Naive thymus-derived CD4-positive, alpha-beta T cell (primary cell): ENCODE data around the gene GCHFR. TPM values are rescaled to one million over a fixed set of nuclear protein-coding genes. Genes with fewer than 3 reads are reported as not detected.
A peak's percentile ranks its signal among the peaks of the same experiment; 100 is the strongest.

ENCODE experiments used
- ATAC-seq: fragments of 150-1000 bp; cut with Tn5 transposase; 2 replicates; pipeline ENCODE4 v1.10.0; 2021; ENCODE audit warnings: mild to moderate bottlenecking, moderate library complexity
- CTCF ChIA-PET: fragments of 350-600 bp; sonication (Branson Sonifier 250); formaldehyde crosslinking; loops from one replicate; lab custom pipeline; 2021; ENCODE audit warnings: antibody characterized with exemption; lab: Charles Lee
- POLR2A ChIA-PET: fragments of 350-600 bp; sonication (Branson Sonifier 250); formaldehyde crosslinking; loops from one replicate; lab custom pipeline; 2021; ENCODE audit warnings: antibody characterized with exemption, inconsistent platforms; lab: Charles Lee
- DNase-seq, 9 donors: peaks; one replicate each; pipeline versions ENCODE4 v3.0.0 to v3.0.0-alpha.2; 2020 to 2022; ENCODE audit warnings: mixed read lengths in 1 of 9
- H3K27ac ChIP-seq: one replicate; pipeline ENCODE4 v1.7.0; 2013; ENCODE audit warnings: mild to moderate bottlenecking, low read depth, low read length, moderate library complexity
- H3K27me3 ChIP-seq, 2 donors: one replicate each; pipeline ENCODE4 v1.7.0; 2013; ENCODE audit warnings: low read length in 2 of 2, mild to moderate bottlenecking in 2 of 2, moderate library complexity in 2 of 2; ENCODE audit not compliant: control insufficient read depth in 2 of 2, insufficient read depth in 2 of 2
- H3K36me3 ChIP-seq, 3 experiments: 1 replicate in 2 of 3; 2 replicates in 1 of 3; pipeline ENCODE4 v1.7.0; 2013; ENCODE audit warnings: low read length in 3 of 3, mild to moderate bottlenecking in 3 of 3, moderate library complexity in 1 of 3; ENCODE audit not compliant: insufficient read depth in 3 of 3, control insufficient read depth in 2 of 3
- H3K4me1 ChIP-seq, 2 donors: one replicate each; pipeline ENCODE4 v1.7.0; 2013; ENCODE audit warnings: low read length in 2 of 2, mild to moderate bottlenecking in 2 of 2, moderate library complexity in 1 of 2; ENCODE audit not compliant: control insufficient read depth in 2 of 2, insufficient read depth in 2 of 2
- H3K4me3 ChIP-seq: 2 replicates; pipeline ENCODE4 v1.7.0; 2013; ENCODE audit warnings: mild to moderate bottlenecking, low read length
- H3K9me3 ChIP-seq, 3 experiments: 1 replicate in 2 of 3; 2 replicates in 1 of 3; pipeline ENCODE4 v1.7.0; 2013; ENCODE audit warnings: low read length in 3 of 3; ENCODE audit not compliant: control insufficient read depth in 2 of 3
- H3K27ac Mint-ChIP-seq, 9 donors: one replicate each; pipeline ENCODE4 v1.8.0; 2020 to 2022; ENCODE audit warnings: mixed read lengths in 9 of 9, mild to moderate bottlenecking in 8 of 9, moderate library complexity in 5 of 9, inconsistent platforms in 2 of 9
- H3K27me3 Mint-ChIP-seq, 5 donors: one replicate each; pipeline ENCODE4 v1.8.0; 2021 to 2022; ENCODE audit warnings: mixed read lengths in 5 of 5, mild to moderate bottlenecking in 1 of 5
- H3K36me3 Mint-ChIP-seq, 5 donors: one replicate each; pipeline ENCODE4 v1.8.0; 2020 to 2022; ENCODE audit warnings: mixed read lengths in 5 of 5, mild to moderate bottlenecking in 3 of 5, inconsistent platforms in 1 of 5
- H3K4me1 Mint-ChIP-seq, 7 donors: one replicate each; pipeline ENCODE4 v1.8.0; 2020 to 2022; ENCODE audit warnings: mixed read lengths in 7 of 7, mild to moderate bottlenecking in 3 of 7, inconsistent platforms in 1 of 7
- H3K4me3 Mint-ChIP-seq, 10 donors: one replicate each; pipeline ENCODE4 v1.8.0; 2020 to 2022; ENCODE audit warnings: mild to moderate bottlenecking in 10 of 10, mixed read lengths in 10 of 10, moderate library complexity in 6 of 10, inconsistent platforms in 2 of 10
- H3K9me3 Mint-ChIP-seq, 11 donors: one replicate each; pipeline ENCODE4 v1.8.0; 2020 to 2022; ENCODE audit warnings: mixed read lengths in 11 of 11, mild to moderate bottlenecking in 4 of 11, inconsistent platforms in 1 of 11, moderate library complexity in 1 of 11
- intact Hi-C, 2 donors: fragments of 100-400 bp; cut with micrococcal nuclease; formaldehyde crosslinking; loops; one replicate each; pipeline ENCODE4 v1.15.1; 2023
- polyA plus RNA-seq, 2 donors: library from polyadenylated mRNA; unstranded; fragments of 300-500 nt; fragmentation: Illumina TruSeq; gene quantifications; one replicate each; pipeline ENCODE4 v1.2.3, GENCODE V29; 2021
- total RNA-seq, 6 experiments: library from RNA in 5 of 6; stranded (reverse) in 5 of 6; gene quantifications; 1 replicate in 5 of 6; 2 replicates in 1 of 6; pipeline ENCODE4 v1.2.3 and lab custom pipeline; 2021 to 2026

Gene GCHFR
- total RNA-seq (10 to 100 TPM; 14.5 to 38.3 (median 18.1) TPM), polyA plus RNA-seq (10 to 100 TPM; 65.7 to 83.2 TPM), total RNA-seq (lab: John Stamatoyannopoulos, UW) (4.3 reads per million, percentile 22 among the genes with 10 or more reads in this experiment)

- no peaks in the 10 kb centered on the region for H3K27me3 ChIP-seq
- Mint-ChIP-seq H3K9me3 (no peaks in the 10 kb centered on the region), H3K4me1 (peaks cover 10 to 38% (median 35%) of the 10 kb centered on the region in 7 donors), H3K4me3 (peak within 1 kb of the TSS; percentile 76 to 94 (median 90)), H3K36me3 (peaks cover 0 to 2% (median 0%) of the 10 kb centered on the region in 5 donors), H3K27me3 (no peaks in the 10 kb centered on the region), H3K27ac (peak within 1 kb of the TSS; percentile 82 to 94 (median 87))
- DNase-seq (peak; percentile 53 to 86 (median 57)), ATAC-seq (peak; percentile 72)
- CTCF ChIA-PET: interaction anchor here (0.6 kb wide), 3 partner anchors 8 to 1707 kb away, joined by 3 to 5 read pairs (median 3); no protein-coding TSS in a partner anchor
- POLR2A ChIA-PET: interaction anchor here (0.6 to 3.7 kb wide), 6 partner anchors 8 to 126 kb away, joined by 3 to 21 read pairs (median 4); partner anchors contain the start of gene RAD51
- H3K4me3 ChIP-seq: peak within 1 kb of the TSS; percentile 71
- H3K4me1 ChIP-seq: peaks cover 17 to 20% of the 10 kb centered on the region in 2 donors
- H3K27ac ChIP-seq: peak within 1 kb of the TSS; percentile 78
- intact Hi-C loops: loop anchor here (1.0 to 2.0 kb wide), 4 partner anchors 9 to 43 kb away; partner anchors contain the start of genes DNAJC17 (in 2 of the 2), ZFYVE19 (in 2 of the 2) and RMDN3 (in 1 of the 2)
- peaks cover 0 to 17% (median 0%) of the 10 kb centered on the region in 3 experiments for H3K36me3 ChIP-seq
- H3K9me3 ChIP-seq: no peaks in the 10 kb centered on the region
Measured at GRCh38 chr15:40763801-40764628, at the start of gene GCHFR. TSS of gene GCHFR (plus strand) at chr15:40764068. CDS start at chr15:40764181, 113 bp downstream.

- intact Hi-C loops: no loop called here
- H3K36me3 ChIP-seq: no peaks in the 10 kb centered on the region
- no peak for ATAC-seq
- no peaks in the 10 kb centered on the region for H3K4me1 ChIP-seq
- DNase-seq: no peak
- ChIA-PET POLR2A (interaction anchor here (0.6 kb wide), 1 partner anchor 451 kb away, joined by 3 read pairs; no protein-coding TSS in a partner anchor), CTCF (no interaction called here)
- H3K4me3 Mint-ChIP-seq: no peak overlapping the region
- H3K4me3 ChIP-seq: no peak overlapping the region
- no peaks in the 10 kb centered on the region for H3K27me3 Mint-ChIP-seq
- H3K4me1 Mint-ChIP-seq: no peaks in the 10 kb centered on the region
- no peaks in the 10 kb centered on the region for H3K9me3 Mint-ChIP-seq
- no peaks in the 10 kb centered on the region for H3K27me3 ChIP-seq
- no peak overlapping the region for H3K27ac ChIP-seq
- no peaks in the 10 kb centered on the region for H3K9me3 ChIP-seq
- H3K36me3 Mint-ChIP-seq: peaks cover 0 to 29% (median 0%) of the 10 kb centered on the region in 5 donors
- no peak overlapping the region for H3K27ac Mint-ChIP-seq
Measured at GRCh38 chr15:40714144-40714543, 49.7 kb upstream of the GCHFR start.

- Mint-ChIP-seq H3K27ac (no peak overlapping the region), H3K27me3 (no peaks in the 10 kb centered on the region), H3K36me3 (peaks cover 0 to 19% (median 0%) of the 10 kb centered on the region in 5 donors), H3K9me3 (no peaks in the 10 kb centered on the region), H3K4me3 (no peak overlapping the region), H3K4me1 (no peaks in the 10 kb centered on the region)
- no peak overlapping the region for H3K27ac ChIP-seq
- H3K9me3 ChIP-seq: no peaks in the 10 kb centered on the region
- no peak overlapping the region for H3K4me3 ChIP-seq
- no peaks in the 10 kb centered on the region for H3K27me3 ChIP-seq
- POLR2A ChIA-PET: no interaction called here
- CTCF ChIA-PET: no interaction called here
- H3K4me1 ChIP-seq: no peaks in the 10 kb centered on the region
- intact Hi-C loops: no loop called here
- DNase-seq: no peak
- ATAC-seq: no peak
- no peaks in the 10 kb centered on the region for H3K36me3 ChIP-seq
Measured at GRCh38 chr15:40716165-40716564, 47.7 kb upstream of the GCHFR start.

GRCh38 chr15:40721701-40722100 lies 42.2 kb upstream of the GCHFR start:
- no peak for ATAC-seq
- ChIA-PET CTCF (no interaction called here), POLR2A (no interaction called here)

GRCh38 chr15:40722354-40722753 lies 41.5 kb upstream of the GCHFR start:
- Histone ChIP-seq H3K27ac (no peak overlapping the region), H3K27me3 (no peaks in the 10 kb centered on the region), H3K36me3 (no peaks in the 10 kb centered on the region), H3K9me3 (no peaks in the 10 kb centered on the region), H3K4me3 (no peak overlapping the region), H3K4me1 (no peaks in the 10 kb centered on the region)
- H3K27ac Mint-ChIP-seq: peak overlapping the region in 1 of 9 donors; percentile 37
- no peak overlapping the region for H3K4me3 Mint-ChIP-seq
- DNase-seq: no peak
- intact Hi-C loops: no loop called here
- H3K9me3 Mint-ChIP-seq: peaks cover 0 to 1% (median 0%) of the 10 kb centered on the region in 11 donors
- CTCF ChIA-PET: no interaction called here
- no peak for ATAC-seq
- H3K27me3 Mint-ChIP-seq: no peaks in the 10 kb centered on the region
- H3K4me1 Mint-ChIP-seq: peaks cover 0 to 15% (median 0%) of the 10 kb centered on the region in 7 donors
- peaks cover 0 to 16% (median 0%) of the 10 kb centered on the region in 5 donors for H3K36me3 Mint-ChIP-seq
- POLR2A ChIA-PET: no interaction called here

More at GRCh38 chr15:40721701-40722100, 42.2 kb upstream of the GCHFR start:
- H3K9me3 Mint-ChIP-seq: peaks cover 0 to 1% (median 0%) of the 10 kb centered on the region in 11 donors
- no peak overlapping the region for H3K4me3 Mint-ChIP-seq
- no peaks in the 10 kb centered on the region for H3K27me3 Mint-ChIP-seq
- intact Hi-C loops: no loop called here
- Histone ChIP-seq H3K36me3 (no peaks in the 10 kb centered on the region), H3K27me3 (no peaks in the 10 kb centered on the region), H3K27ac (no peak overlapping the region), H3K9me3 (no peaks in the 10 kb centered on the region), H3K4me1 (no peaks in the 10 kb centered on the region), H3K4me3 (no peak overlapping the region)
- peaks cover 0 to 15% (median 0%) of the 10 kb centered on the region in 7 donors for H3K4me1 Mint-ChIP-seq
- peak overlapping the region in 1 of 9 donors; percentile 37 for H3K27ac Mint-ChIP-seq
- DNase-seq: no peak
- H3K36me3 Mint-ChIP-seq: peaks cover 0 to 16% (median 0%) of the 10 kb centered on the region in 5 donors

- peaks cover 0 to 1% (median 0%) of the 10 kb centered on the region in 11 donors for H3K9me3 Mint-ChIP-seq
- H3K4me3 ChIP-seq: no peak overlapping the region
- no peaks in the 10 kb centered on the region for H3K9me3 ChIP-seq
- DNase-seq: no peak
- POLR2A ChIA-PET: no interaction called here
- H3K27ac ChIP-seq: no peak overlapping the region
- H3K27ac Mint-ChIP-seq: no peak overlapping the region
- H3K4me3 Mint-ChIP-seq: no peak overlapping the region
- H3K4me1 ChIP-seq: no peaks in the 10 kb centered on the region
- no peaks in the 10 kb centered on the region for H3K36me3 ChIP-seq
- H3K27me3 ChIP-seq: no peaks in the 10 kb centered on the region
- no peak for ATAC-seq
- peaks cover 0 to 14% (median 0%) of the 10 kb centered on the region in 5 donors for H3K36me3 Mint-ChIP-seq
- H3K27me3 Mint-ChIP-seq: no peaks in the 10 kb centered on the region
- intact Hi-C loops: no loop called here
- peaks cover 0 to 15% (median 0%) of the 10 kb centered on the region in 7 donors for H3K4me1 Mint-ChIP-seq
- CTCF ChIA-PET: no interaction called here
Measured at GRCh38 chr15:40722934-40723333, 40.9 kb upstream of the GCHFR start.
